Measurements from ENCODE around the gene IL1R2. TPM values are rescaled to one million over a fixed set of nuclear protein-coding genes. Genes with fewer than 3 reads are reported as not detected.

IL1R2 gene
- total RNA-seq, 6 donors from 2014 or later: 24.7 to 84.8 (median 60.0) TPM

- Histone ChIP-seq H3K4me1 (peaks cover 45 to 62% (median 49%) of the 10 kb centered on the region in 4 donors), H3K27me3 (no peaks in the 10 kb centered on the region), H3K27ac (peak overlapping the region; percentile 69 to 84 (median 74)), H3K36me3 (no peaks in the 10 kb centered on the region), H3K9me3 (no peaks in the 10 kb centered on the region), H3K4me3 (no peak overlapping the region)
- no peak for DNase-seq
- peak in 1 of 2 donors; percentile 81 for ATAC-seq (ENCODE audit: low FRiP score in 2 of 2)
- 78 to 83% methylated on average over 7 of the region's 7 CpGs for WGBS, 2 donors
- no peak for TF ChIP-seq CTCF (IDR thresholded peaks at IDR 0.05)
- TF ChIP-seq POLR2A (IDR thresholded peaks at IDR 0.05): no peak
- no peak for TF ChIP-seq EP300 (IDR thresholded peaks at IDR 0.05)
- no peak for TF ChIP-seq POLR2AphosphoS5 (IDR thresholded peaks at IDR 0.05)
Observed at GRCh38 chr2:102051692-102052277, 60.0 kb downstream of the IL1R2 start.

GRCh38 chr2:102052365-102052764 lies 60.6 kb downstream of the IL1R2 start:
- DNase-seq (no peak), ATAC-seq (ENCODE audit: low FRiP score in 2 of 2) (peak in 1 of 2 donors; percentile 66)
- Histone ChIP-seq H3K27me3 (no peaks in the 10 kb centered on the region), H3K4me3 (no peak overlapping the region), H3K4me1 (peaks cover 39 to 57% (median 47%) of the 10 kb centered on the region in 4 donors), H3K36me3 (no peaks in the 10 kb centered on the region), H3K27ac (peak overlapping the region in 3 of 4 donors; percentile 69 to 77 (median 71)), H3K9me3 (no peaks in the 10 kb centered on the region)
- 36 to 49% methylated on average over 4 of the region's 4 CpGs for WGBS, 2 donors
- TF ChIP-seq CTCF (IDR thresholded peaks at IDR 0.05) (no peak), EP300 (IDR thresholded peaks at IDR 0.05) (no peak), POLR2A (IDR thresholded peaks at IDR 0.05) (no peak), POLR2AphosphoS5 (IDR thresholded peaks at IDR 0.05) (no peak)

GRCh38 chr2:102053096-102053495 lies 61.3 kb downstream of the IL1R2 start:
- no peak for DNase-seq
- peak in 1 of 2 donors; percentile 41 for TF ChIP-seq POLR2AphosphoS5 (IDR thresholded peaks at IDR 0.05)
- TF ChIP-seq CTCF (IDR thresholded peaks at IDR 0.05): no peak
- 55 to 59% methylated on average over 8 of the region's 8 CpGs for WGBS, 2 donors

GRCh38 chr2:102055346-102055990 lies 63.7 kb downstream of the IL1R2 start:
- H3K27ac ChIP-seq: peak overlapping the region in 3 of 4 donors; percentile 33 to 50 (median 41)
- H3K9me3 ChIP-seq: no peaks in the 10 kb centered on the region
- no peak for TF ChIP-seq POLR2A (IDR thresholded peaks at IDR 0.05)
- TF ChIP-seq CTCF (IDR thresholded peaks at IDR 0.05): no peak
- peak in 1 of 2 donors; percentile 17 for TF ChIP-seq POLR2AphosphoS5 (IDR thresholded peaks at IDR 0.05)
- TF ChIP-seq EP300 (IDR thresholded peaks at IDR 0.05): no peak
- DNase-seq (no peak), ATAC-seq (ENCODE audit: low FRiP score in 2 of 2) (no peak)
- no peak overlapping the region for H3K4me3 ChIP-seq
- no peaks in the 10 kb centered on the region for H3K27me3 ChIP-seq
- 54% methylated on average over 4 to 5 of the region's 5 CpGs for WGBS, 2 donors
- no peaks in the 10 kb centered on the region for H3K36me3 ChIP-seq
- peaks cover 28 to 46% (median 39%) of the 10 kb centered on the region in 4 donors for H3K4me1 ChIP-seq

More at GRCh38 chr2:102053096-102053495, 61.3 kb downstream of the IL1R2 start:
- Histone ChIP-seq H3K4me1 (peaks cover 45 to 57% (median 53%) of the 10 kb centered on the region in 4 donors), H3K27me3 (no peaks in the 10 kb centered on the region), H3K9me3 (no peaks in the 10 kb centered on the region), H3K36me3 (no peaks in the 10 kb centered on the region), H3K27ac (peak overlapping the region; percentile 53 to 77 (median 61)), H3K4me3 (no peak overlapping the region)
- ATAC-seq (ENCODE audit: low FRiP score in 2 of 2): peak in 1 of 2 donors; percentile 3
